HG03457 (cell line): Measurements from ENCODE around the gene CPED1.
"Not testable (repeated sequence)": the region's sequence is repeated elsewhere in the genome, so short reads cannot be mapped to it uniquely, and the experiment has no call there.

Experiments
- ATAC-seq: cut with Tn5 transposase; IDR thresholded peaks from one replicate; pipeline ENCODE4 v1.9.1; 2021; ENCODE audit warnings: moderate number of reproducible peaks; ENCODE audit not compliant: unreplicated experiment

Gene CPED1

DNA sequence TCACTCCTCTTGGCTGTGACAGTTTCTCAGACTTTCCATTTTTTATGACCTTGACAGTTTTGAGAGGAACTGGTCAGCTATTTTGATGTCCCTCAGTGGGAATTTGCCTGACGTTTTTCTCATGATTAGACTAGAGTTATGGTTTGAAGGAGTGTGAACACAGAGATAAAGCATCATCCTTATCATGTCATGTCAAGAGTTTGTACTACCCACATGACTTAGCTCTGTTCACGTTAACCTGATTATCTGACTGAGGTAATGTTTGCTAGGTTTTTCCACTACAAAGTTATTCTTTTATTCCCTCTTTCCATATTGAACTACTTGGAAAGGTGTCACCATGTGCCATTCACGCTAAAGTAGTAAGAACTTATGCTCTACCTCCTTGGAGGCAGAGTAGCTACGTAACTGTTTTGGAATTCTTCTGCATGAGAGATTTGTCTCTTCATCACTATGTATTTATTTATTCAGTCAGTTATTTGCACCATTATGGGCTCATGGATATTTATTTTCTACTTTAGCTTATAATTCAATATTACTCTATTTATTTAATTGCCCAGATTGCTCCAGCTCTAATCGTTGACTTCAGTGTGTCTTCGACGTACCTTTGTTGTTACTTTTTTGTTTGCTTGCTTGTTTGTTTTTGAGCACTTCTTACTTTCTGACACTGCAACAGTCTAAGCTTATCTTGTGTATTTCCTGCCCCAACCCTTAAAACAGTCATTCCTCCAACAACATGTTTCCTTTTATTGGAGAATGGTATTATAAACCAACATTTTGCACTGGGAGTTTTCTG, 50.4 kb downstream of the CPED1 start:
- ATAC-seq = no peak

DNA sequence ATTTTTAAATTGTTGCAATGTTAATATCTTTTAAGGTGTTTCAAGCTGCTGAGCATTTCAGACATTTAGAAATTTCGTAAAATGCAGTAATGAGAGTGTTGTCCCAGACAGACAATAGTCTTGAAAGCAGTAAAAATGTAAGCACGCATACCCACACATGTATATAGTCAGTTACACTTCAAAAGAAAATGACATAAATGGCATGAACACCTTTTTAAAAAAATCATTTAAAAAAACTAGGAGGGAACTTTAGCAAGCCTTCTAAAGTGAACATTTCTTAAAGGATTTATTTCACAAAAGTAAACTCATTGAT, 51.0 kb downstream of the CPED1 start:
- no peak for ATAC-seq

DNA sequence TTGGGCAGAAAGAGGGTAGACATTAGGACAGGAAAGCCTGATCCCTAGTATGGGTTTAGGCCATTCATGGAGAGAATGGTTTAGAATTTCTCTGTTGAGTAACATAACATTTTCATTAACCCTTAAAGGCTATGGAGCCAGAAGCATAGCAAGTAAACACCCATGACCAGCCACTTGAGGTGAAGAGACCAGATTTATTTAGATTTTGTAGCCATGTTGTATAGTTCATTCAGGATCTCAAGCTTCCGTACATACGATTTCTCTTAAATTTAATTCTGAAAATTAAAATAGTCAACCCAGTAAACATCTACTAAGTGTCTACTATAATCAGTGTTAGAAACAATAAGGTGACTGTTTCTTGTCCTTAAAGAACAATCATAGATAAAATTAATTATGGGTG, 51.5 kb downstream of the CPED1 start:
- ATAC-seq = no peak

DNA sequence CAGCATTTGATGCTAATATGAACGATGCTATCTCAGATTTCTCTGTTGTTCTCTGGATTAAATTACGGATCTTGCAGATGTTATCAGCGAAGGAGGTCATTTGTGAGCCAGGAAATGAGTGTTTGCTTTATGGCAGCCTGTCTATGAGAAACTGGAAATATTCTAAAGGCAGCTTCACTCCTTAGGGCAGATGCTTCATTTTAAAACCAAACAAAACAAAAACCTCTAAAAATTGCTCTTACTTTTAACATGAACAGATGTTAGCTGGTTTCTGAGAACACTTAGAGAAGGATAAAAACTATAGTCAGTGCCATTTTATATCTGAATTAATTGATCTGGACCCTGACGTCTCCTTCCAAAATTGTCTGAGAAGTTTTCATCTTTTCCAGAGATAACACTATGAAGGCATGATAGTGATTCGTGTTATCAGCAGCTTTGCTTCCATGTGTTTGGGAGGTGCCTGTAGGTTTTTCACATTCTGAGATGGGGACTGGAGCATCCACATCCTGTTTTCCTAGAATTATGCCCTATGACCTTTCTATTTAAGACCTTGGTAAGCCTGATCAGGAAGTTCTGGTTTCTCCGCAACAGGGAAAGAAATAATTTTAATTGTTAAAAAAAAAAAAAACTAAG, 53.1 kb downstream of the CPED1 start:
- ATAC-seq = no peak

DNA sequence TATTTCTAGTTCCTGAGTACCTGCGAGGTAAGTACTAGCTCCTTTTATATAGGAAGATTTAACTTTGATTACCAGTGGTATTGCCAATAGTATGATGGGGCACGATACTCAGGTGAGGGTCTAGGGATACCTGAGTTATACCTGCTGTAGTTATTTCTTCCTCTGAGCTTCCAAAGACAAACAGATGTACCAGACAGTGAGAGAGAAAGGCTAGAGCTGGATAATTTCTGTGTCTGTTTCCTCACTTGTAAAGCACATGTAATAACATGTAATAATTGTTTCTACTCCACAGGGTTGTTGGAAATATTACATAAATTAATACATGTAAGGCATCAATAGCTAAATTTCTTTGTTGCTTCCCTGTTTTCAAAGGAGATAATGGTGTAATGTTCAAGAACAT, 53.7 kb downstream of the CPED1 start:
- no peak for ATAC-seq

DNA sequence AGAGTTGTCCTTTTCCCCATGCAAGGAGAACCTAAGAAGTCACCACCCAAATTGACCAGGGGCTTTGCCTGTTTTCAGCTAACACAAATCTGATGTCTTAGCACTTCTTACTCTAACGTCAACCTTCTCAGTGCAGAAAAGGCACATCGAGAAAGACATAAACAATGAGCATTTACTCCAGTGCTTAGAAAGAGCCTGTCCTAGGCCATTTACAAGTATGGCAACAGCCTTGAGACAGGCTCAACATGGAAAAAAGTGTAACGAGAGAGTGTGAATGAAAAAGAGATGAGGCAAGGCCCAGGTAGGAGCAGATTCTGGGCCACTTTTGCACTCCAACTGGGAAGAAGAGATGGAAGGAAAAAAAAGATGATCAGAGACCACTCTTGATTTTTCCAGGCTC, 54.4 kb downstream of the CPED1 start:
- ATAC-seq = no peak

DNA sequence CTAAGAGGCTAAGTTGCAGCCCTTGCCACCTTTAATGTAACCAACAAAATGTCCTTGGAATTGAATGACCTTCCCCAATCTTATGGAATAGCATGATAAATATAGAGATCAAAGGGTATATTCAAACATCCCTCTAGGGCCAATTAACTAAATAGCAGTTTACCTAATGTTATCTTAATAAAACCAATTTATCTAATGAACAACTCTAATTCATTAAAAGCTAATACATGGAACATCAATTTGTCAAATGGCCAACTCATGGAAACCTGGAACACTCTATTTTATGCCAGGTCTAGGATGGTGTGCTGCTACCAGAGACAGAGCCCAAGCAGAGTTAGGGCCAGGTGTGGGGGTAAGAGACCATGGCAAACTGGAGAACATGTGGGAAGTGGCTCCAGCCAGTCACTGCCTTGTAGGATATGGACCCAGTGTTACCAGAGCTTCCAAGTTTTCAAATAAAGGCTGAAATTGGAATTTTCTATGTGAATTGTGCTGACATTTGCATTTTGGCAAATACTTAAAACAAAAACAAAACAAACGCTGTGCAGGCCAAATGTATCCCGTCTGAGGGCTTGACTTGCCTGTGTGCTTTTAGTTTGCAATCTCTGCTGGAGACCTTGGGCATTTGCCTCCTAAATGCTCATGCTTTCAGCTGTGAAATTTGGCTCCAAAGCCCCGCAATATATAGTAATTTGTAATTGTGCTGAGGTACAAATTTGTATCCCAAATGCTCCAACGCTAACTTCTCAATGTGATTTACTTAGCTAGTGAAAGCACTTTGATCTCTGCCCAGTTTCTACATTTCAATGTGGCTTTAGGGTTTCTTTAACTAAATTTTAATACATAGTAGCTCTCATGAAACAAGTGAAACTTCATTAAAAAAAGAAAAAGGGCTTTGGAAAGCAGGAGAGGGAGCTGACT, 55.1 kb downstream of the CPED1 start:
- ATAC-seq = no peak

DNA sequence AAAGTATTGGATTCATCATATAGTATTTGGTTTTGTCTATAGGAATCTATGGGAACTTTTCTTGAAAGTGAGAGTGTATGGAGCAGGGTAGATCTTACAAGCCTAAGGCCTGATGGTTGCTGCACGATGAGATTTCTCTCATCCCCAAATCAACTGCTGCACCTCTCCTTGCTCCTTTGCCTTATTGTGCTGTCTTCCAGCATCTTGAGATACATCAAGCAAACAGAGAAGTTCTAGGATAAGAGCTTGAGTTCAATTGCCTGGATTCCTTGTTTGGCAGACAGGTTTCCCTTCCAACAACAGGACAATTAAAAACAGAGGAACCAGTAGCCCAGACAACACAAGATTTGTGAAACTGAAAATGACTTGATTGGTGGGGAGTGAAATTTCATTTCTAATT, 56.6 kb downstream of the CPED1 start:
- no peak for ATAC-seq

DNA sequence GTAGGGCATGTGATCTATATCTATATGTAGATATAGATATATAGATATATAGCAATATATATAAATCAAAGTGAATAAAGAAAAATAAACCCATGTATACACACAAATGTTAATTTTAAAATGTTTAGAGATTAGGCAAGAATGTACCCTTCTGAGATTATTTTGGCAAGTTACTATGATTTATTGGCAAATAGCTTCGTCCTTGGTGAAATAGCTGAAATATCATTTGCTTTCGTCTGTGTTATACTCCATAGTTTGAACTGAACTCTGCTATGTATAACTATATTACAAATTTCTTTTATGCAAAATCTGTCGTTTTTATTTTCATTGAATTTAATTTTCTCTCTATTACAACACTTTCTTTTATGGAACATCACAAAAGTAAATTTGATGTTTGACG, 57.5 kb downstream of the CPED1 start:
- no peak for ATAC-seq

DNA sequence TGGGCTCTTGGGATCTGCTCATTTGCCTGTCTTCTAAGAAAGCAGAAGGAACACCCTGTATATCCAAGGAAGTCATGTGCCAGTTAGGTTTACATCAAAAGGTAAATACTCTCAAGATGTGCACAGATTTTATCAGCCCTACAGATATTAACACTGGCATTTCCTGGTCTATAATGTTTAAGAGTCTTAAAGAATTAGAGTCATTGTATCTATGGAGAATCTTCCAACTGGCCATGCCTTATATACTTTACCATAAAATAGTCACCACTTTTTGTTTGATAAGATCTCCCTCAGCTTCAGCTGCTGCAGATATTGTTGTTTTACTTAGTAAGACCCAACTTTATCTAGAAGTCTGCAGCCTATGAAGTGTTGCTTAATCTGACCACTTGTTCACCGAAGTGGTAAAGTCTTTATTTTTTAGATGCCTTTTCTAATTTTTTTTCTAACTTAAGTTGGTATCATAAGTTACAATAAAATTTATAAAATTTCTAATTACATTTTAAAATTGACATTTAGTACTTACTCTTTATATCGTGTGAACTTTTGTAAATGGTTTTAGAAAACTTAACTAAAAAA, 58.5 kb downstream of the CPED1 start:
- no peak for ATAC-seq

DNA sequence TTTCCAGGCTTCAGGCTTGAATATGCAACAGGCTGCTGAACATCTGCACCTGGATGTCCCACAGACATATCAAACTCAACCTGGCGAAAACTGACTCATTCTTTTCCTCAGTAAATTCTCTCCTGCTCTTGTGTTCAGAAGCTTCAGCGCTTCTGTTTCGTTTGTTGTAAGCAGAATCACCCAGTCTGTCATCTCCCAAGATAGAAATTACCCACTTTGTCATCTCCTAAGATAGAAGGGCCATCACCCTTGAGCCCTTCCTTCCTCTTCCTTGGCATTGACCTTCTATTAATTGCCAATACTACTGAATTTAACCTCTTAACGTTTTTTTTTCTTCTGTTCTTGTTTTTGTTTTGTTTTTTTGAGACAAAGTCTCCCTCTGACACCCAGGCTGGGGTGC, 59.7 kb downstream of the CPED1 start:
- no peak for ATAC-seq

DNA sequence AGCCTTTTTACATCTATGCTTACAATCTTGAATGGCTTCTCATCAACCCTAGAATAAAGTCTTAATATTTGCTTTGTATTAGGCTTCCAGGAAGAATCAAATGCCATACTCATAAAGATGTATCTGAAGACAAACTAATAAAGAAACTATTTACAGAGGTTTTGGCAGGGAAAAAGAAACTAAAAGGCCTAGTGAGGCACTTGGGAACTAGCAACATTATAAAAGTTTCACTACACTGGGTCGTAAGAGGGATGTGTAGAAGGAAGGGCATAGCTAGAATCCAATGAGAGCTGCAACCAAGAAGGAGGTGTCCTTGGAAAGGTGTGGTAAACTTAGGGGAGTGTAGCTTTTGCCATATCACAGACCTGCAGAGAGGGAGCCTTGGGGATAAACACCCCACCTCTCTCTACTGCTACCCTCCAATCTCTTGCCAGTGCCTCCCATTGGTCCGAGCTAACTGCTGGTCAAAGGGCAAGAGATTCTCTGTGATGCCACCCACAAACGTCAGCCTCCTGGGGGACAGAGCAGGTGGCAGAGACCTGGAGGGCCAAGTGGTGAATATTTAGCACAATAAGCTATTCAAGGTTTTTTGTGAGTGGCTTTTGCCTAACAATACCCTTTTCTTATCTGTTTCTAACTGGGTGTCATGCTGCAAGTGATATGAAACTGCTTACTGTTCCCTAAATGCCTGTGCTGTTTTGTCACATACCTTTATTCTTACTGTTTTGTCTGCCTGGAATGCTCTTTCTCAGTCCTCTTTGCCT, 60.7 kb downstream of the CPED1 start:
- ATAC-seq = no peak

DNA sequence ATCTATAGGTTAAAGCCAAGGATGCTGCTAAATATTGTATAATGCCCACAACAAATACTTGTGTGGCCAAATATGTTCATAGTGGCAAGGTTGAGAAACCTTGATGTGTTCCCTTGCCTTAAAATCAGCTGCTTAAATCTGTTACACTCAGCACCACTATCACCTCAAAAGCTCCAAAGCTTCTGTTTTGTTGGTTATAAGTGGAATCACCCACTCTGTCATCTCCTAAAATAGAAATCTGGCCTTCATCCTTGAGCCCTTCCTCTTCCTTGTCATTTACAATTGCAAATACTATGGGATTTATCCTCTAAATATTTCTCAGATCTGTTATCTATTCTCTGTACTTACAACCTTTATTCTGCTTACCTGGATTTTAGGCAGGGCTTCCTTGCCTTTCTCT, 61.4 kb downstream of the CPED1 start:
- ATAC-seq = no peak

DNA sequence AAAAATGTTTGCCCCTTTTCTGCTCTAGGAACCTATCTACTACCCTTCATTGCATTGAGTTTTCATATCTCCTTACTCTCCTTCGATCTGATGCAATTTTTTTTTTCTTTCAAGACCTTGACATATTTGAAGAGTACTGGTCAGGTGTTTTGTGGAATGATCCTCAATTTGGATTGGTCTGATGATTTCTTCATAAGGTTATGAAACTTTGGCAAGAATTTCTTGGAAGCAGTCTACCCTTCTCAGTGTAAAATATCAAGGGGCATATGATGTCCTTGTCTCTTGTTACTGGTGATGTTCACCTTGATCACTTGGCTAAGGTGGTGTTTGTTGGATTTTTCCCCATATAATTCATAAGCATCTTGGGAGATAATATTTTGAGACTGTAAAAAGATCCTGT, 64.7 kb downstream of the CPED1 start:
- ATAC-seq = no peak

DNA sequence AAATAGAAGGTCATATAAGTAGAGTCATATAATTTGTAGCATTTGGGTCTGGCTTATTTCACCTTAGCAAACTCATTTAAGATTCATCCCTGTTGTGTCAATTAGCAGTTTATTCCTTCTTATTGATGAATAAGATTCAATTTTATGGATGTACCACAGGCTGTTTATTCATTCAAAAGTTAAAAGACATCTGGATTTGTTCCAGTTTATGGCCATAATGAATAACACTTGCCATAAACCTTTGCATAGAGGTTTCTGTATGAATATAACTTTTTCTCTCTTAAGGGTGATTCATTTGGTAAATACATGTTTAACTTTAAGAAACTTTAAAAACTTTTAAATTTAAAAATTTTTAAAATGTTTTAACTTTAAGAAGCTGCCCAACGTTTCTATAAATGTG, 66.4 kb downstream of the CPED1 start:
- peak; percentile 63 for ATAC-seq

DNA sequence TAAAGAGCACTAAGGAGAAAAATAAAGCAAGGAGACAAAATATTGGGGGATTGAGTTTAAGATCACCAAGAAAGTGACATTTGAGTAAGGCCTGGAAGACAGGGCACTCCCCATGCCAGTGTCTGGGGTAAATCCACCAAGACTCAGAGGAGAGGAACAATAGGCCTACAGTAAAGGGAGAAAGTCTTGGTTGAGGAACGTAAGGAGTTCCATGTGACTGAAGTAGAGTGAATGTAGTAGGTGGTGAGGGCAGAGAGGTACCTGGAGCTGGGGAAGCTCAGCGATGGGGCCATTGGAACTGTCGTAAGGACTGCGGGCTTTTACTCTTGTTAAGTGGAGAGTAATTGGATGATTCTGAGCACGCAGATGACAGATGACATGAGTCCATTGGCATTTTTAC, 69.4 kb downstream of the CPED1 start:
- no peak for ATAC-seq

DNA sequence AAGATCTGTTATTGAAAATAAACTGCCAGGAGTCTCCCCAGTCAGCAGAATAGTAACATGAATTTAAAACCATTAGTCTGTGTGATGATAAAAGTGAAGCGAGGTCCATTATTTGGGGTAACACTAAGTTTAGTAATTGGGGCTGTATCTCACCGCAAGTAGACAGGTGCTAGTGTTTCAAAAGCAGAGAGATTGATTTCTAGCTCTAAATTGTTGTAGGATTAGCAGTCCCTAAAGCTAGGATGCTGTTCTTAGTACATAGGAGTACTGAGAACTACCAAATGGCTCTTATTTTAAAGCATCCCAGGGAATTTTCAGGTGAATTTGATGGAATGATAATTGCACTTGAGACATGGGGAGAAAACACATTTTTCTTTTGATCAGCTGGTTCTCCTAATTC, 70.5 kb downstream of the CPED1 start:
- ATAC-seq = no peak

DNA sequence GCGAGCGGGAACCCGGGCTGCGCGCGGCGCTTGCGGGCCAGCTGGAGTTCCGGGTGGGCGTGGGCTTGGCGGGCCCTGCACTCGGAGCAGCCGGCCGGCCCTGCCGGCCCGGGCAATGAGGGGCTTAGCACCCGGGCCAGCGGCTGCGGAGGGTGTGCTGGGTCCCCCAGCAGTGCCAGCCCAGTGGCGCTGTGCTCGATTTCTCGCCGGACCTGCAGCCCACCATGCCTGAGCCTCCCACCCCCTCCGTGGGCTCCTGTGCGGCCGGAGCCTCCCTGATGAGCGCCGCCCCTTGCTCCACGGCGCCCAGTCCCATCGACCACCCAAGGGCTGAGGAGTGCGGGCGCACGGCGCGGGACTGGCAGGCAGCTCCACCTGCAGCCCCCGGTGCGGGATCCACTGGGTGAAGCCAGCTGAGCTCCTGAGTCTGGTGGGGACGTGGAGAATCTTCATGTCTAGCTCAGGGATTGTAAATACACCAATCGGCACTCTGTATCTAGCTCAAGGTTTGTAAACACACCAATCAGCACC, 71.5 kb downstream of the CPED1 start:
- not testable (repeated sequence) for ATAC-seq

DNA sequence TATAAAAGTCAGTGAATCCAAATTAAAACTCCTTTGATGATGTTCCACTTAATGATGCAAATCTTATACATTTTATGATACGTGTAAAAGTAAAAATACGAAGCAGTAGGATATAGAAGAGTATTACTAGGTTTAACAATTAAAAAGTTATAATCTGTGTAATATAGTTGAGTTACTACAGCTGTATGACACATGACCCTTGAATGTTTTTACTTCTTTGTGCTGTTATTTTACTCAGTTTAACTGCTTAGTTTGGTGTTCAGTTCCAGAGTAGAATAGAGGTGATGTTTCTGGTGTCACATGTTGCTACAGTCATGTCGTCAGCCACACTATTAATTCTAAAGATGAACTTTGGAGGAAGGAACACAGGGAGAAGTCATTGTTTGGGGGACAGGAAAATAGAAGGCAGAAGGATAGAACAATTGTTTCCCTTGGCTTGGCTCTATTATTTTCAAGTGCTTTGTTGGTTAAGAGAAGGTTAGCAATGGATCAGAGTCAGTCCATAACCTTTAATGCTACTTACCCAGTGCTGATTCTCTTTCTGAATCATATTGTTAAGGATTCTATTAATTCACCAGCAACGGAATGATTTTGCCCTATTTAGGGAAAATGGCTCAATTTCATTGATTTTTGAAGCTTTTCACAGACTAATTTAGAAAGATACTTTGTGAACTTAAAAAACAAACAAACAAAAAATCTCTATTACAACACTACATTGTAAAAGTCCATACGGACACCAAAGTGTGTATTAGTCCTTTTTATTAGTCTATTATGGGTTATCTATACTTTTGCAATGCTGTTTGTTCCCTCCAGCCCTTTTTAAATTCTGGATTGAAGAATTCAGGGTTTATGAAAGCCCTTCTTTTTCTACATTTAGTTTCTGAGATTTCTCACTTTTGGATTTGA, 73.4 kb downstream of the CPED1 start:
- no peak for ATAC-seq
